Loucy (cell line): ENCODE results near the gene RPN2.

Experiments
- H2AFZ ChIP-seq: fragments of 200-600 bp; sonication (generic); 2 replicates; pipeline ENCODE4 v1.6.0; 2016; ENCODE audit warnings: antibody characterized with exemption, mild to moderate bottlenecking, low read length, moderate library complexity
- H3F3A ChIP-seq: fragments of 200-600 bp; 2 replicates; pipeline ENCODE4 v1.6.0; 2016; ENCODE audit warnings: antibody characterized with exemption, low read depth, mild to moderate bottlenecking
- H3K27me3 ChIP-seq: fragments of 200-600 bp; sonication (generic); 2 replicates; pipeline ENCODE4 v1.6.1; 2014; ENCODE audit warnings: low read length, mild to moderate bottlenecking; ENCODE audit not compliant: insufficient read depth, poor library complexity, severe bottlenecking
- H3K36me3 ChIP-seq: fragments of 200-600 bp; sonication (generic); 2 replicates; pipeline ENCODE4 v1.6.1; 2016; ENCODE audit warnings: low read length; ENCODE audit not compliant: insufficient read depth
- H3K4me1 ChIP-seq: fragments of 200-600 bp; sonication (generic); 2 replicates; pipeline ENCODE4 v1.5.1; 2014; ENCODE audit warnings: low read length, mild to moderate bottlenecking; ENCODE audit not compliant: insufficient read depth, poor library complexity, severe bottlenecking
- H3K4me2 ChIP-seq: fragments of 200-600 bp; sonication (generic); 2 replicates; pipeline ENCODE4 v1.6.0; 2014; ENCODE audit warnings: antibody characterized with exemption, low read length, low read depth, mild to moderate bottlenecking; ENCODE audit not compliant: poor library complexity, severe bottlenecking
- H3K4me3 ChIP-seq: fragments of 200-600 bp; sonication (generic); 2 replicates; pipeline ENCODE4 v1.5.1; 2014; ENCODE audit warnings: low read length, mild to moderate bottlenecking, mixed read lengths; ENCODE audit not compliant: poor library complexity, severe bottlenecking
- H3K79me2 ChIP-seq: fragments of 200-600 bp; sonication (generic); 2 replicates; pipeline ENCODE4 v1.6.1; 2014; ENCODE audit warnings: low read length; ENCODE audit not compliant: insufficient read depth
- H3K9ac ChIP-seq: fragments of 200-600 bp; sonication (generic); 2 replicates; pipeline ENCODE4 v1.6.0; 2014; ENCODE audit warnings: mild to moderate bottlenecking, low read depth, low read length, moderate library complexity; ENCODE audit not compliant: poor library complexity, severe bottlenecking
- H3K9me2 ChIP-seq: fragments of 200-600 bp; sonication (generic); replicated peaks from 2 replicates; pipeline ENCODE4 v1.6.1; 2016; ENCODE audit warnings: low read depth, low read length, mixed read lengths
- H3K9me3 ChIP-seq: fragments of 200-600 bp; sonication (generic); 2 replicates; pipeline ENCODE4 v1.6.1; 2014; ENCODE audit warnings: mild to moderate bottlenecking, antibody characterized with exemption, low read length, low read depth; ENCODE audit not compliant: insufficient read depth
- H4K20me1 ChIP-seq: fragments of 200-600 bp; sonication (generic); 2 replicates; pipeline ENCODE4 v1.6.0; 2014; ENCODE audit warnings: antibody characterized with exemption, low read length, mild to moderate bottlenecking; ENCODE audit not compliant: insufficient read depth, poor library complexity, severe bottlenecking
- EZH2phosphoT487 ChIP-seq: fragments of 200-600 bp; IDR thresholded peaks from 2 replicates; pipeline ENCODE4 v1.6.1; 2018; ENCODE audit warnings: antibody characterized with exemption, mild to moderate bottlenecking, moderate library complexity, borderline replicate concordance
- TF ChIP-seq, protein P1 (sequence below): fragments of 200-600 bp; sonication (generic); conservative IDR thresholded peaks from 2 replicates; pipeline ENCODE4 v1.5.1; 2014; ENCODE audit warnings: mild to moderate bottlenecking, antibody characterized with exemption, low read length

The RPN2 gene

DNA sequence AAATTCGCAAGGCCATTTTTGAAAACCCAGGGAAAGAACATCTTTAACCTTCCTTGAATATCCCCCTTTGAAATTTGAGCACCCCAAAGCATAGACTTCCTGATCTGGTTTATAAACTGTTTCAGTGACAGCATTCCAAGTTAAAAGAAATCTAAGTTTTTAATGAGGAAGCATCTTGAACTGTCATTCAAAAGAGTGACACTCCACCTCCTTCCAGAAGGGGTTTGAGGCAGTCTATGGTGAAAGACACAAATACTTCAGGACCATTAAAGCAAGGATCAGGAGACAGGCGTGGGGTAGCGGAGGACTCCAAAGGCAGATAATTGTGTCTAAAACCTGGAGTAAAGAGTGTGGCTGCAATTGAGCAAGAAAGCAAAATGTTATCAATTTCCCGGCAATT, 81.8 kb downstream of the RPN2 start:
- no peaks in the 10 kb centered on the region for H4K20me1 ChIP-seq
- TF ChIP-seq, protein P1, sequence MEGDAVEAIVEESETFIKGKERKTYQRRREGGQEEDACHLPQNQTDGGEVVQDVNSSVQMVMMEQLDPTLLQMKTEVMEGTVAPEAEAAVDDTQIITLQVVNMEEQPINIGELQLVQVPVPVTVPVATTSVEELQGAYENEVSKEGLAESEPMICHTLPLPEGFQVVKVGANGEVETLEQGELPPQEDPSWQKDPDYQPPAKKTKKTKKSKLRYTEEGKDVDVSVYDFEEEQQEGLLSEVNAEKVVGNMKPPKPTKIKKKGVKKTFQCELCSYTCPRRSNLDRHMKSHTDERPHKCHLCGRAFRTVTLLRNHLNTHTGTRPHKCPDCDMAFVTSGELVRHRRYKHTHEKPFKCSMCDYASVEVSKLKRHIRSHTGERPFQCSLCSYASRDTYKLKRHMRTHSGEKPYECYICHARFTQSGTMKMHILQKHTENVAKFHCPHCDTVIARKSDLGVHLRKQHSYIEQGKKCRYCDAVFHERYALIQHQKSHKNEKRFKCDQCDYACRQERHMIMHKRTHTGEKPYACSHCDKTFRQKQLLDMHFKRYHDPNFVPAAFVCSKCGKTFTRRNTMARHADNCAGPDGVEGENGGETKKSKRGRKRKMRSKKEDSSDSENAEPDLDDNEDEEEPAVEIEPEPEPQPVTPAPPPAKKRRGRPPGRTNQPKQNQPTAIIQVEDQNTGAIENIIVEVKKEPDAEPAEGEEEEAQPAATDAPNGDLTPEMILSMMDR: no peak
- TF ChIP-seq EZH2phosphoT487: no peak
- H3K36me3 ChIP-seq: no peaks in the 10 kb centered on the region
- H3K4me2 ChIP-seq: no peak overlapping the region
- H3K4me3 ChIP-seq: no peak overlapping the region
- H3K79me2 ChIP-seq: no peaks in the 10 kb centered on the region
- H2AFZ ChIP-seq: no peak overlapping the region
- H3K9ac ChIP-seq: no peak overlapping the region
- no peaks in the 10 kb centered on the region for H3K4me1 ChIP-seq
- no peaks in the 10 kb centered on the region for H3F3A ChIP-seq
- no peaks in the 10 kb centered on the region for H3K9me3 ChIP-seq
- no peaks in the 10 kb centered on the region for H3K27me3 ChIP-seq
- H3K9me2 ChIP-seq: no peaks in the 10 kb centered on the region

DNA sequence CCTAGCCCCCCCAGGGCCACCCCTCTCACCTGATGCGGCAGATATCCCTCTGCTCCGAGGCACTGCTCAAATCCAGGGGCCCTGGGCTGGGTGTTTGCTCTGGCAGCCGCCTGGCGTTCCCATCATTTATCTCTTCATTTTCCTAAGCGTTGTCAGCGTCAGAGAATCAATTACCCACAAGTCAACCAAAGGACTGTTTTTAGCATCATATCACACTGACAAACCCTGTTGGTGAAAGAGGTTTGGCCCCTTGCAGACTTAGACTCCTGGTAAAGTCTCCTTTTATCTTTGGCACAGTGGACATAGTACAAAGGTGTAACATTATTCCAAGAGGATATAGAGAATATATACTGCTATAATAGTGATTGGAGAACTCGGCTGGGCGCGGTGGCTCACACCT, 82.6 kb downstream of the RPN2 start, which contains the start of gene GHRH:
Gene GHRH (minus strand): TSS at position 101 of the 400 bp plus-strand sequence. CDS start 4,925 bp downstream, outside the sequence.
- Histone ChIP-seq H4K20me1 (no peaks in the 10 kb centered on the region), H3K9me3 (no peaks in the 10 kb centered on the region), H3K27me3 (no peaks in the 10 kb centered on the region), H3K4me2 (no peak within 1 kb of the TSS), H2AFZ (no peak within 1 kb of the TSS), H3K9me2 (no peaks in the 10 kb centered on the region), H3K4me1 (no peaks in the 10 kb centered on the region), H3F3A (no peaks in the 10 kb centered on the region), H3K4me3 (no peak within 1 kb of the TSS), H3K36me3 (no peaks in the 10 kb centered on the region), H3K79me2 (no peaks in the 10 kb centered on the region), H3K9ac (no peak within 1 kb of the TSS)
- TF ChIP-seq EZH2phosphoT487: no peak
- TF ChIP-seq, protein P1: no peak

DNA sequence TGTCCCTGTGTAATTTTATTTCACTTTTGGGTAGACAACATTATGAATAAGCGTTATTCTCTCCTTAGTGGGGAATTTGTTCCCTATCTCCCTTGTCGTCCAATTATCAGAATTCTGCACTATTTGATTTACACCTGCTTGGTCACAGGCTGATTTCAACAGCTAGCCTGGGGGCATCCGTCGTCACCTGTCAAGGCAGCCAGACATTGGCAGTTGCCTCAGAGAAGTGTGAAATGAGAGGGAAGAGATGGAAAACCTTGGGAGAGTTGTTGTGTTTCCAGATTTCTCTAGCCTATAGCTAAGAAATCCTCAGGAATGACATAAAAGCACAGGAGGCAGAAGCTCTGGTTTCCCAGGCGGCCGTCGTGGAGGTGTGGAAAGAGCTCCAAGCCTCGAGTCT, 83.4 kb downstream of the RPN2 start:
- H3K79me2 ChIP-seq: no peaks in the 10 kb centered on the region
- no peaks in the 10 kb centered on the region for H3K36me3 ChIP-seq
- H3K9me3 ChIP-seq: no peaks in the 10 kb centered on the region
- no peak overlapping the region for H2AFZ ChIP-seq
- H3K9ac ChIP-seq: no peak overlapping the region
- H3K4me1 ChIP-seq: no peaks in the 10 kb centered on the region
- no peaks in the 10 kb centered on the region for H4K20me1 ChIP-seq
- H3K4me3 ChIP-seq: no peak overlapping the region
- no peaks in the 10 kb centered on the region for H3F3A ChIP-seq
- no peaks in the 10 kb centered on the region for H3K9me2 ChIP-seq
- no peak overlapping the region for H3K4me2 ChIP-seq
- no peaks in the 10 kb centered on the region for H3K27me3 ChIP-seq
- TF ChIP-seq, protein P1: no peak
- no peak for TF ChIP-seq EZH2phosphoT487
